ENCODE measurements around the gene TEAD3.

TEAD3 gene

GRCh38 chr6:35492258-35492973 is 4.5 kb downstream of the TEAD3 start:
- no peak for DNase-seq (ENCODE audit: low spot score)

GRCh38 chr6:35491558-35492257 is 5.2 kb downstream of the TEAD3 start:
- no peak for DNase-seq (ENCODE audit: low spot score)

- DNase-seq (ENCODE audit: low spot score), result no peak
Observed at GRCh38 chr6:35490821-35491557, 5.9 kb downstream of the TEAD3 start.

GRCh38 chr6:35489995-35490791 is 6.7 kb downstream of the TEAD3 start:
- no peak for DNase-seq (ENCODE audit: low spot score)

GRCh38 chr6:35489066-35489465 is 7.8 kb downstream of the TEAD3 start:
- no peak for DNase-seq (ENCODE audit: low spot score)

- no peak for DNase-seq (ENCODE audit: low spot score)
Observed at GRCh38 chr6:35488517-35488862, 8.4 kb downstream of the TEAD3 start.

- no peak for DNase-seq (ENCODE audit: low spot score)
Observed at GRCh38 chr6:35487658-35488516, 9.0 kb downstream of the TEAD3 start.

GRCh38 chr6:35486005-35486925 is 10.6 kb downstream of the TEAD3 start:
- no peak for DNase-seq (ENCODE audit: low spot score)

GRCh38 chr6:35485402-35485877 is 11.4 kb downstream of the TEAD3 start:
- no peak for DNase-seq (ENCODE audit: low spot score)

GRCh38 chr6:35484921-35485392 is 11.9 kb downstream of the TEAD3 start:
- DNase-seq (ENCODE audit: low spot score), result no peak

- no peak for DNase-seq (ENCODE audit: low spot score)
Observed at GRCh38 chr6:35483893-35484645, 12.8 kb downstream of the TEAD3 start.

GRCh38 chr6:35483490-35483889 is 13.4 kb downstream of the TEAD3 start:
- no peak for DNase-seq (ENCODE audit: low spot score)

GRCh38 chr6:35483062-35483461 is 13.8 kb downstream of the TEAD3 start:
- no peak for DNase-seq (ENCODE audit: low spot score)

GRCh38 chr6:35481226-35481625 is 15.7 kb downstream of the TEAD3 start:
- DNase-seq (ENCODE audit: low spot score), result no peak

- no peak for DNase-seq (ENCODE audit: low spot score)
Observed at GRCh38 chr6:35480176-35480575, 16.7 kb downstream of the TEAD3 start.

GRCh38 chr6:35478259-35478658 is 18.6 kb downstream of the TEAD3 start:
- no peak for DNase-seq (ENCODE audit: low spot score)

- no peak for DNase-seq (ENCODE audit: low spot score)
Observed at GRCh38 chr6:35477551-35478179, 19.2 kb downstream of the TEAD3 start.

- no peak for DNase-seq (ENCODE audit: low spot score)
Observed at GRCh38 chr6:35477028-35477427, 19.9 kb downstream of the TEAD3 start.

- DNase-seq (ENCODE audit: low spot score), result no peak
Observed at GRCh38 chr6:35476004-35476403, 20.9 kb downstream of the TEAD3 start.

Data from pons (tissue), 1 donor.